ENCODE results near the gene ARHGDIG. TPM values are rescaled to one million over a fixed set of nuclear protein-coding genes. Genes with fewer than 3 reads are reported as not detected.

ARHGDIG gene
- total RNA-seq, 1 experiment from 2014 or later = 2.4 TPM

- Histone ChIP-seq H3K27ac (ENCODE audit: low read length) (no peak overlapping the region), H3K4me1 (ENCODE audit: control insufficient read depth, insufficient read depth, low read length) (peaks cover 4% of the 10 kb centered on the region), H3K9me3 (ENCODE audit: control insufficient read depth, insufficient read depth, low read depth, low read length) (no peaks in the 10 kb centered on the region), H3K27me3 (ENCODE audit: control insufficient read depth, insufficient read depth, low read length) (no peaks in the 10 kb centered on the region), H3K36me3 (ENCODE audit: control insufficient read depth, insufficient read depth, low read length) (no peaks in the 10 kb centered on the region), H3K4me3 (ENCODE audit: low read depth in 2 of 2, low read length in 2 of 2) (no peak overlapping the region)
- in situ Hi-C loops (cut with HindIII; ENCODE audit: low pct_unique_long_range_greater_than_20kb, low sequenced_read_pairs) = no loop called here
- CTCF ChIA-PET = no interaction called here
- DNase-seq (ENCODE audit: low read depth, low spot score) = no peak
- intact Hi-C loops (cut with micrococcal nuclease; ENCODE audit: unreplicated experiment) = no loop called here
- no peak for ATAC-seq
- POLR2A ChIA-PET = no interaction called here
- BruUV-seq (replicated peaks) = no TSS peak
- TF ChIP-seq SIN3A (IDR thresholded peaks at IDR 0.05; ENCODE audit: borderline replicate concordance, insufficient read depth, low read depth, low read length) (no peak), TCF7L2 (IDR thresholded peaks at IDR 0.05; ENCODE audit: low read depth, low read length) (no peak), POLR2AphosphoS5 (IDR thresholded peaks at IDR 0.05; ENCODE audit: low read depth, low read length) (no peak), CTCF (IDR thresholded peaks at IDR 0.05) (no peak)
- TF ChIP-seq, protein P1, sequence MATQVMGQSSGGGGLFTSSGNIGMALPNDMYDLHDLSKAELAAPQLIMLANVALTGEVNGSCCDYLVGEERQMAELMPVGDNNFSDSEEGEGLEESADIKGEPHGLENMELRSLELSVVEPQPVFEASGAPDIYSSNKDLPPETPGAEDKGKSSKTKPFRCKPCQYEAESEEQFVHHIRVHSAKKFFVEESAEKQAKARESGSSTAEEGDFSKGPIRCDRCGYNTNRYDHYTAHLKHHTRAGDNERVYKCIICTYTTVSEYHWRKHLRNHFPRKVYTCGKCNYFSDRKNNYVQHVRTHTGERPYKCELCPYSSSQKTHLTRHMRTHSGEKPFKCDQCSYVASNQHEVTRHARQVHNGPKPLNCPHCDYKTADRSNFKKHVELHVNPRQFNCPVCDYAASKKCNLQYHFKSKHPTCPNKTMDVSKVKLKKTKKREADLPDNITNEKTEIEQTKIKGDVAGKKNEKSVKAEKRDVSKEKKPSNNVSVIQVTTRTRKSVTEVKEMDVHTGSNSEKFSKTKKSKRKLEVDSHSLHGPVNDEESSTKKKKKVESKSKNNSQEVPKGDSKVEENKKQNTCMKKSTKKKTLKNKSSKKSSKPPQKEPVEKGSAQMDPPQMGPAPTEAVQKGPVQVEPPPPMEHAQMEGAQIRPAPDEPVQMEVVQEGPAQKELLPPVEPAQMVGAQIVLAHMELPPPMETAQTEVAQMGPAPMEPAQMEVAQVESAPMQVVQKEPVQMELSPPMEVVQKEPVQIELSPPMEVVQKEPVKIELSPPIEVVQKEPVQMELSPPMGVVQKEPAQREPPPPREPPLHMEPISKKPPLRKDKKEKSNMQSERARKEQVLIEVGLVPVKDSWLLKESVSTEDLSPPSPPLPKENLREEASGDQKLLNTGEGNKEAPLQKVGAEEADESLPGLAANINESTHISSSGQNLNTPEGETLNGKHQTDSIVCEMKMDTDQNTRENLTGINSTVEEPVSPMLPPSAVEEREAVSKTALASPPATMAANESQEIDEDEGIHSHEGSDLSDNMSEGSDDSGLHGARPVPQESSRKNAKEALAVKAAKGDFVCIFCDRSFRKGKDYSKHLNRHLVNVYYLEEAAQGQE (IDR thresholded peaks at IDR 0.05; ENCODE audit: insufficient read depth in 1 of 2, low read depth in 2 of 2, low read length in 1 of 2) = no peak
Measured at GRCh38 chr16:270381-271255, 9.8 kb upstream of the ARHGDIG start.

- CTCF ChIA-PET = interaction anchor here (0.6 kb wide), 1 partner anchor 90 kb away, joined by 3 read pairs; no protein-coding TSS in a partner anchor
- ATAC-seq (0 out of 2 replicates have a peak, but pooled peaks have one; percentile 22), DNase-seq (ENCODE audit: low read depth, low spot score) (no peak)
- no peak overlapping the region for H3K27ac ChIP-seq (ENCODE audit: low read length)
- H3K9me3 ChIP-seq (ENCODE audit: control insufficient read depth, insufficient read depth, low read depth, low read length) = no peaks in the 10 kb centered on the region
- H3K27me3 ChIP-seq (ENCODE audit: control insufficient read depth, insufficient read depth, low read length) = no peaks in the 10 kb centered on the region
- intact Hi-C loops (cut with micrococcal nuclease; ENCODE audit: unreplicated experiment) (no loop called here), in situ Hi-C loops (cut with HindIII; ENCODE audit: low pct_unique_long_range_greater_than_20kb, low sequenced_read_pairs) (no loop called here)
- H3K36me3 ChIP-seq (ENCODE audit: control insufficient read depth, insufficient read depth, low read length) = no peaks in the 10 kb centered on the region
- peaks cover 6% of the 10 kb centered on the region; the same call in 1 of the 2 replicates for H3K4me1 ChIP-seq (ENCODE audit: control insufficient read depth, insufficient read depth, low read length)
- POLR2A ChIA-PET = no interaction called here
- no peak overlapping the region for H3K4me3 ChIP-seq (ENCODE audit: low read depth in 2 of 2, low read length in 2 of 2)
- TF ChIP-seq POLR2AphosphoS5 (IDR thresholded peaks at IDR 0.05; ENCODE audit: low read depth, low read length) (no peak), CTCF (IDR thresholded peaks at IDR 0.05) (no peak), SIN3A (IDR thresholded peaks at IDR 0.05; ENCODE audit: borderline replicate concordance, insufficient read depth, low read depth, low read length) (no peak), TCF7L2 (IDR thresholded peaks at IDR 0.05; ENCODE audit: low read depth, low read length) (no peak)
- TF ChIP-seq, protein P1 (IDR thresholded peaks at IDR 0.05; ENCODE audit: insufficient read depth in 1 of 2, low read depth in 2 of 2, low read length in 1 of 2) = no peak
- no TSS peak for BruUV-seq (replicated peaks)
Measured at GRCh38 chr16:272633-273546, 7.5 kb upstream of the ARHGDIG start.

All from Panc1 (cell line).